MM.1S (cell line): ENCODE data around the gene CD81.

ENCODE experiments used
- DNase-seq: peaks from one replicate; pipeline ENCODE4 v3.0.0-alpha.2; 2015
- H2AFZ ChIP-seq: fragments of 300-600 bp; sonication (generic); 2 replicates; pipeline ENCODE4 v1.6.0; 2016; ENCODE audit warnings: antibody characterized with exemption, low read length
- H3F3A ChIP-seq: fragments of 300-600 bp; sonication (generic); 2 replicates; pipeline ENCODE4 v1.6.1; 2016; ENCODE audit warnings: mild to moderate bottlenecking, antibody characterized with exemption, low read length, moderate library complexity, mixed read lengths; ENCODE audit not compliant: insufficient read depth
- H3K27ac ChIP-seq: fragments of 300-600 bp; sonication (generic); 2 replicates; pipeline ENCODE4 v1.5.1; 2016; ENCODE audit warnings: mild to moderate bottlenecking, low read length
- H3K27me3 ChIP-seq: fragments of 300-600 bp; sonication (generic); replicated peaks from 2 replicates; pipeline ENCODE4 v1.6.0; 2016; ENCODE audit warnings: low read length; ENCODE audit not compliant: insufficient read depth
- H3K36me3 ChIP-seq: fragments of 300-600 bp; sonication (generic); replicated peaks from 2 replicates; pipeline ENCODE4 v1.6.1; 2016; ENCODE audit warnings: mild to moderate bottlenecking, low read length, mixed read lengths; ENCODE audit not compliant: insufficient read depth
- H3K4me1 ChIP-seq: fragments of 300-600 bp; sonication (generic); 2 replicates; pipeline ENCODE4 v1.6.1; 2016; ENCODE audit warnings: low read length, mixed read lengths
- H3K4me2 ChIP-seq: fragments of 300-600 bp; sonication (generic); 2 replicates; pipeline ENCODE4 v1.6.0; 2016; ENCODE audit warnings: low read depth, low read length
- H3K4me3 ChIP-seq: fragments of 300-600 bp; sonication (generic); 2 replicates; pipeline ENCODE4 v1.5.1; 2016; ENCODE audit warnings: low read length, mixed read lengths
- H3K79me2 ChIP-seq: fragments of 300-600 bp; sonication (generic); 2 replicates; pipeline ENCODE4 v1.6.1; 2016; ENCODE audit warnings: mixed run types, low read length, mixed read lengths
- H3K9ac ChIP-seq: fragments of 300-600 bp; sonication (generic); 2 replicates; pipeline ENCODE4 v1.6.1; 2016; ENCODE audit warnings: low read length, mixed read lengths
- H3K9me2 ChIP-seq: fragments of 300-600 bp; sonication (generic); replicated peaks from 2 replicates; pipeline ENCODE4 v1.6.1; 2016; ENCODE audit warnings: mild to moderate bottlenecking, low read length, mixed read lengths; ENCODE audit not compliant: insufficient read depth
- H3K9me3 ChIP-seq: fragments of 300-600 bp; sonication (generic); replicated peaks from 2 replicates; pipeline ENCODE4 v1.6.1; 2016; ENCODE audit warnings: mild to moderate bottlenecking, low read length, mixed read lengths; ENCODE audit not compliant: insufficient read depth
- H4K20me1 ChIP-seq: fragments of 300-600 bp; sonication (generic); 2 replicates; pipeline ENCODE4 v1.6.1; 2016; ENCODE audit warnings: mild to moderate bottlenecking, low read length, moderate library complexity, mixed read lengths; ENCODE audit not compliant: insufficient read depth
- CTCF ChIP-seq: fragments of 300-600 bp; sonication (generic); IDR thresholded peaks from 2 replicates; pipeline ENCODE4 v1.5.1; 2016; ENCODE audit warnings: antibody characterized with exemption, low read length, mixed read lengths
- EZH2 ChIP-seq: fragments of 300-600 bp; sonication (generic); optimal IDR thresholded peaks from 2 replicates; pipeline ENCODE3; 2017; ENCODE audit warnings: low read depth, mild to moderate bottlenecking, antibody characterized with exemption, low read length, mixed read lengths
- EZH2phosphoT487 ChIP-seq: fragments of 300-600 bp; sonication (generic); IDR thresholded peaks from 2 replicates; pipeline ENCODE4 v1.6.1; 2018; ENCODE audit warnings: antibody characterized with exemption, low read length

Gene CD81

GRCh38 chr11:2382129-2382517, 5.0 kb downstream of the CD81 start:
- H3K36me3 ChIP-seq: no peaks in the 10 kb centered on the region
- no peak overlapping the region for H3K9ac ChIP-seq
- H3K4me2 ChIP-seq: no peak overlapping the region
- no peaks in the 10 kb centered on the region for H4K20me1 ChIP-seq
- no peaks in the 10 kb centered on the region for H3K9me3 ChIP-seq
- no peaks in the 10 kb centered on the region; the same call in 1 of the 2 replicates for H3F3A ChIP-seq
- peaks cover 59% of the 10 kb centered on the region for H3K27me3 ChIP-seq
- no peak overlapping the region for H3K27ac ChIP-seq
- no peaks in the 10 kb centered on the region for H3K9me2 ChIP-seq
- no peak overlapping the region for H2AFZ ChIP-seq
- H3K4me3 ChIP-seq: no peak overlapping the region
- H3K4me1 ChIP-seq: peaks cover 19% of the 10 kb centered on the region
- no peaks in the 10 kb centered on the region for H3K79me2 ChIP-seq
- TF ChIP-seq EZH2: no peak
- TF ChIP-seq CTCF: no peak
- TF ChIP-seq EZH2phosphoT487: no peak
- DNase-seq: no peak

GRCh38 chr11:2382936-2383851, 6.1 kb downstream of the CD81 start:
- no peaks in the 10 kb centered on the region; the same call in 1 of the 2 replicates for H3F3A ChIP-seq
- no peak overlapping the region for H3K4me3 ChIP-seq

More at GRCh38 chr11:2382936-2383851, 6.1 kb downstream of the CD81 start:
- Histone ChIP-seq H3K9me3 (no peaks in the 10 kb centered on the region), H3K27me3 (peaks cover 51% of the 10 kb centered on the region), H3K9me2 (no peaks in the 10 kb centered on the region), H4K20me1 (no peaks in the 10 kb centered on the region), H2AFZ (no peak overlapping the region), H3K79me2 (no peaks in the 10 kb centered on the region), H3K4me2 (no peak overlapping the region), H3K9ac (no peak overlapping the region), H3K4me1 (peaks cover 25% of the 10 kb centered on the region), H3K36me3 (no peaks in the 10 kb centered on the region), H3K27ac (no peak overlapping the region)
- TF ChIP-seq EZH2phosphoT487: no peak
- TF ChIP-seq CTCF: no peak
- no peak for TF ChIP-seq EZH2
- DNase-seq: no peak
